ENCODE results near the gene EIF2D. TPM values are rescaled to one million over a fixed set of nuclear protein-coding genes. Genes with fewer than 3 reads are reported as not detected.
A peak's percentile ranks its signal among the peaks of the same experiment; 100 is the strongest.

The EIF2D gene
- total and polyA plus RNA-seq, 2 of the 13 experiments (the other 11 are each of a cell fraction or from before 2014, with no cell fraction given) = 45.1 to 64.9 TPM

GRCh38 chr1:206550446-206550845, 61.8 kb downstream of the EIF2D start:
- peak; percentile 28; the same call in 1 of the 2 replicates for TF ChIP-seq RFX1 (IDR thresholded peaks at IDR 0.05)
- no peak for TF ChIP-seq ZNF225 (CRISPR knock-in tag; IDR thresholded peaks at IDR 0.05)
- no peak overlapping the region for H3K4me3 ChIP-seq (replicated peaks in 1 of 3; ENCODE audit: insufficient read depth in 1 of 3, low read depth in 2 of 3, low read length in 3 of 3)
- CTCF ChIA-PET (ENCODE audit: low intra/inter-chr PET ratio, low total read pairs) = no interaction called here
- intact Hi-C loops (cut with micrococcal nuclease; ENCODE audit: unreplicated experiment) = no loop called here
- WGBS (ENCODE audit: low lambda C conversion rate) = 33% methylated on average over 2 of the region's 2 CpGs
- H3K27ac ChIP-seq (ENCODE audit: extremely low read length, insufficient read depth, low read length) = no peak overlapping the region
- no peaks in the 10 kb centered on the region for H3K9me3 ChIP-seq (ENCODE audit: low read length)
- H3K27me3 ChIP-seq (ENCODE audit: control insufficient read depth in 1 of 2, insufficient read depth in 2 of 2, low read length in 2 of 2) = peaks cover 0 to 1% of the 10 kb centered on the region in 2 experiments; a peak in 3 of 5 replicates
- FAIRE-seq (no peak), DNase-seq (ENCODE audit: low spot score) (no peak), ATAC-seq (no peak; the same call in 2 of the 3 replicates)
- H3K9ac ChIP-seq (ENCODE audit: insufficient read depth, low read depth, low read length) = no peak overlapping the region
- H3K4me1 ChIP-seq (ENCODE audit: insufficient read depth, low read length) = peaks cover 6% of the 10 kb centered on the region
- no TSS peak for BruUV-seq (replicated peaks)
- no peak overlapping the region for H3K4me2 ChIP-seq (ENCODE audit: low read depth, low read length)
- no peak overlapping the region for H2AFZ ChIP-seq (ENCODE audit: low read length)
- H3K36me3 ChIP-seq (replicated peaks in 1 of 2; ENCODE audit: control insufficient read depth in 1 of 2, insufficient read depth in 2 of 2, low read length in 2 of 2) = no peaks in the 10 kb centered on the region
- in situ Hi-C loops (cut with HindIII; ENCODE audit: extremely low pct_ligation_motif_present, low pct_unique_long_range_greater_than_20kb) = no loop called here
- no peaks in the 10 kb centered on the region for H3K79me2 ChIP-seq (ENCODE audit: insufficient read depth, low read length)
- POLR2A ChIA-PET = no interaction called here
- H4K20me1 ChIP-seq (ENCODE audit: insufficient read depth, low read length) = no peaks in the 10 kb centered on the region; the same call in 1 of the 2 replicates

GRCh38 chr1:206547104-206547503, 65.2 kb downstream of the EIF2D start:
- intact Hi-C loops (cut with micrococcal nuclease; ENCODE audit: unreplicated experiment) = no loop called here
- H3K36me3 ChIP-seq (replicated peaks in 1 of 2; ENCODE audit: control insufficient read depth in 1 of 2, insufficient read depth in 2 of 2, low read length in 2 of 2) = no peaks in the 10 kb centered on the region
- ChIA-PET CTCF (ENCODE audit: low intra/inter-chr PET ratio, low total read pairs) (no interaction called here), POLR2A (no interaction called here)
- no peaks in the 10 kb centered on the region for H3K9me3 ChIP-seq (ENCODE audit: low read length)
- FAIRE-seq (no peak), DNase-seq (ENCODE audit: low spot score) (no peak), ATAC-seq (no peak)
- WGBS (ENCODE audit: low lambda C conversion rate) = 69% methylated on average over 7 of the region's 7 CpGs
- H3K4me2 ChIP-seq (ENCODE audit: low read depth, low read length) = no peak overlapping the region
- no peaks in the 10 kb centered on the region; the same call in 1 of the 2 replicates for H4K20me1 ChIP-seq (ENCODE audit: insufficient read depth, low read length)
- H3K9ac ChIP-seq (ENCODE audit: insufficient read depth, low read depth, low read length) = no peak overlapping the region
- in situ Hi-C loops (cut with HindIII; ENCODE audit: extremely low pct_ligation_motif_present, low pct_unique_long_range_greater_than_20kb) = no loop called here
- TF ChIP-seq SPEN (CRISPR knock-in tag; IDR thresholded peaks at IDR 0.05; ENCODE audit: low read depth) (no peak), CREBL2 (CRISPR knock-in tag; IDR thresholded peaks at IDR 0.05; ENCODE audit: borderline replicate concordance) (no peak), KDM2A (CRISPR knock-in tag; IDR thresholded peaks at IDR 0.05; ENCODE audit: borderline replicate concordance, low read depth) (no peak), MEIS1 (CRISPR knock-in tag; IDR thresholded peaks at IDR 0.05; ENCODE audit: borderline replicate concordance) (no peak), ATF4 (CRISPR knock-in tag; IDR thresholded peaks at IDR 0.05) (no peak), ZC3H4 (CRISPR knock-in tag; IDR thresholded peaks at IDR 0.05; ENCODE audit: borderline replicate concordance) (no peak), GABPA (IDR thresholded peaks at IDR 0.05; ENCODE audit: low read depth, low read length) (no peak), GABPA (CRISPR knock-in tag; IDR thresholded peaks at IDR 0.05; ENCODE audit: low read depth) (no peak), TFDP2 (CRISPR knock-in tag; IDR thresholded peaks at IDR 0.05) (no peak), ZBTB7A (CRISPR knock-in tag; IDR thresholded peaks at IDR 0.05) (no peak)
- no peaks in the 10 kb centered on the region; a peak in 2 of 5 replicates for H3K27me3 ChIP-seq (ENCODE audit: control insufficient read depth in 1 of 2, insufficient read depth in 2 of 2, low read length in 2 of 2)
- H3K4me3 ChIP-seq (replicated peaks in 1 of 3; ENCODE audit: insufficient read depth in 1 of 3, low read depth in 2 of 3, low read length in 3 of 3) = no peak overlapping the region
- no peak overlapping the region for H3K27ac ChIP-seq (ENCODE audit: extremely low read length, insufficient read depth, low read length)
- H3K4me1 ChIP-seq (ENCODE audit: insufficient read depth, low read length) = no peaks in the 10 kb centered on the region
- H2AFZ ChIP-seq (ENCODE audit: low read length) = no peak overlapping the region
- no peaks in the 10 kb centered on the region for H3K79me2 ChIP-seq (ENCODE audit: insufficient read depth, low read length)
- BruUV-seq (replicated peaks) = no TSS peak
